Fibroblast of lung (primary cell): ENCODE results near the gene PPP2R2D. TPM values are rescaled to one million over a fixed set of nuclear protein-coding genes. Genes with fewer than 3 reads are reported as not detected.

Source experiments
- DNase-seq, 2 donors: peaks; one replicate each; pipeline versions ENCODE4 v3.0.0 to v3.0.0-alpha.2; 2010; ENCODE audit warnings: low read depth in 2 of 2
- H2AFZ ChIP-seq: 2 replicates; pipeline ENCODE4 v1.5.1; 2012; ENCODE audit warnings: low read length, control low read depth, inconsistent platforms
- H3K27ac ChIP-seq: 2 replicates; pipeline ENCODE4 v1.5.1; 2011; ENCODE audit warnings: low read length, control low read depth; ENCODE audit not compliant: insufficient read depth
- H3K27me3 ChIP-seq: 2 replicates; pipeline ENCODE4 v1.5.1; 2011; ENCODE audit warnings: mild to moderate bottlenecking, low read length; ENCODE audit not compliant: control insufficient read depth, insufficient read depth
- H3K36me3 ChIP-seq: 2 replicates; pipeline ENCODE4 v1.5.1; 2011; ENCODE audit warnings: low read length; ENCODE audit not compliant: control insufficient read depth, insufficient read depth
- H3K4me1 ChIP-seq: 2 replicates; pipeline ENCODE4 v1.5.1; 2011; ENCODE audit warnings: low read length; ENCODE audit not compliant: control insufficient read depth, insufficient read depth; ENCODE audit errors: extremely low read depth
- H3K4me2 ChIP-seq: 2 replicates; pipeline ENCODE4 v1.5.1; 2011; ENCODE audit warnings: low read length, control low read depth; ENCODE audit not compliant: insufficient read depth; ENCODE audit errors: extremely low read depth
- H3K4me3 ChIP-seq, 4 experiments: fragments of 200-600 bp in 1 of 4; sonication (generic) in 1 of 4; replicated peaks in 1 of 4; 2 replicates each; pipeline ENCODE4 v1.5.1; 2011 to 2016; ENCODE audit warnings: low read length in 4 of 4, low read depth in 3 of 4, mild to moderate bottlenecking in 3 of 4, control low read depth in 2 of 4, inconsistent platforms in 1 of 4, mixed read lengths in 1 of 4; ENCODE audit not compliant: insufficient read depth in 1 of 4; ENCODE audit errors: control extremely low read depth in 1 of 4
- H3K79me2 ChIP-seq: 2 replicates; pipeline ENCODE4 v1.5.1; 2012; ENCODE audit warnings: mild to moderate bottlenecking, low read length, inconsistent platforms; ENCODE audit not compliant: control insufficient read depth, insufficient read depth
- H3K9ac ChIP-seq: 2 replicates; pipeline ENCODE4 v1.5.1; 2011; ENCODE audit warnings: mild to moderate bottlenecking, low read length, control low read depth; ENCODE audit not compliant: insufficient read depth
- H3K9me3 ChIP-seq: 2 replicates; pipeline ENCODE4 v1.5.1; 2012; ENCODE audit warnings: low read depth, low read length; ENCODE audit not compliant: control insufficient read depth, insufficient read depth
- H4K20me1 ChIP-seq: 2 replicates; pipeline ENCODE4 v1.5.1; 2011; ENCODE audit warnings: low read length; ENCODE audit not compliant: control insufficient read depth, insufficient read depth; ENCODE audit errors: extremely low read depth
- CTCF ChIP-seq, 2 donors: IDR thresholded peaks in 1 of 2; conservative IDR thresholded peaks in 1 of 2; 1 replicate in 1 of 2; 2 replicates in 1 of 2; pipeline ENCODE4 v1.5.1; 2011 to 2012; ENCODE audit warnings: low read length in 2 of 2, control low read depth in 1 of 2, inconsistent platforms in 1 of 2, low read depth in 1 of 2, mild to moderate bottlenecking in 1 of 2
- EZH2 ChIP-seq: IDR thresholded peaks from 2 replicates; pipeline ENCODE4 v1.5.1; 2012; ENCODE audit warnings: low read length, control low read depth, mild to moderate bottlenecking; ENCODE audit errors: missing control alignments
- polyA plus RNA-seq, 2 donors: library from polyadenylated mRNA; depleted of rRNA in 1 of 2; stranded (reverse) in 1 of 2; unstranded in 1 of 2; fragments of >200 nt; gene quantifications; 2 replicates each; pipeline ENCODE4 v1.2.1, GENCODE V29; 2011 to 2012; ENCODE audit warnings: missing spikeins in 1 of 2
- total RNA-seq: library from RNA; depleted of rRNA; stranded (reverse); fragments of >200 nt; gene quantifications from 2 replicates; pipeline ENCODE4 v1.2.1, GENCODE V29; 2014

PPP2R2D gene
- total and polyA plus RNA-seq, 2 donors (not counting 1 experiment from before 2014, with no cell fraction given), result 23.3 to 25.4 TPM

- H3K4me3 ChIP-seq, result no peak overlapping the region
These were observed 27.7 kb downstream of the PPP2R2D start for GRCh38 chr10:131928248-131929095.

GRCh38 chr10:131929122-131929845 lies 28.5 kb downstream of the PPP2R2D start:
- H3K79me2 ChIP-seq, result peaks cover 80% of the 10 kb centered on the region
- H3K9ac ChIP-seq, result no peak overlapping the region
- H4K20me1 ChIP-seq, result no peaks in the 10 kb centered on the region
- no peaks in the 10 kb centered on the region for H3K36me3 ChIP-seq
- H3K4me2 ChIP-seq, result no peak overlapping the region
- no peak overlapping the region for H2AFZ ChIP-seq
- TF ChIP-seq EZH2 (no peak), CTCF (conservative IDR thresholded peaks at IDR 0.05 in 1 of 2, IDR thresholded peaks at IDR 0.05 in 1 of 2; ENCODE audit: low read depth in 1 of 2, low read length in 2 of 2) (no peak)
- H3K4me1 ChIP-seq, result peaks cover 9% of the 10 kb centered on the region
- no peak overlapping the region for H3K4me3 ChIP-seq
- no peaks in the 10 kb centered on the region for H3K9me3 ChIP-seq
- no peak for DNase-seq
- no peaks in the 10 kb centered on the region for H3K27me3 ChIP-seq
- H3K27ac ChIP-seq, result peak overlapping the region; percentile 51

More at GRCh38 chr10:131928248-131929095, 27.7 kb downstream of the PPP2R2D start:
- Histone ChIP-seq H3K36me3 (no peaks in the 10 kb centered on the region), H3K9me3 (no peaks in the 10 kb centered on the region), H3K27me3 (no peaks in the 10 kb centered on the region), H3K27ac (peak overlapping the region; percentile 51), H4K20me1 (no peaks in the 10 kb centered on the region), H2AFZ (no peak overlapping the region), H3K4me2 (no peak overlapping the region), H3K4me1 (peaks cover 9% of the 10 kb centered on the region), H3K79me2 (peaks cover 81% of the 10 kb centered on the region), H3K9ac (no peak overlapping the region)
- no peak for TF ChIP-seq EZH2
- no peak for TF ChIP-seq CTCF (conservative IDR thresholded peaks at IDR 0.05 in 1 of 2, IDR thresholded peaks at IDR 0.05 in 1 of 2; ENCODE audit: low read depth in 1 of 2, low read length in 2 of 2)
- DNase-seq, result peak in 1 of 2 donors; percentile 51

GRCh38 chr10:131930150-131930549 lies 29.3 kb downstream of the PPP2R2D start:
- DNase-seq, result no peak
- no peak overlapping the region for H2AFZ ChIP-seq
- H3K27ac ChIP-seq, result no peak overlapping the region
- no peaks in the 10 kb centered on the region for H4K20me1 ChIP-seq
- no peak overlapping the region for H3K9ac ChIP-seq
- H3K4me1 ChIP-seq, result peaks cover 9% of the 10 kb centered on the region
- H3K4me2 ChIP-seq, result no peak overlapping the region
- no peaks in the 10 kb centered on the region for H3K36me3 ChIP-seq
- no peaks in the 10 kb centered on the region for H3K9me3 ChIP-seq
- peaks cover 73% of the 10 kb centered on the region for H3K79me2 ChIP-seq
- no peaks in the 10 kb centered on the region for H3K27me3 ChIP-seq
- H3K4me3 ChIP-seq, result no peak overlapping the region
- no peak for TF ChIP-seq EZH2
- TF ChIP-seq CTCF (conservative IDR thresholded peaks at IDR 0.05 in 1 of 2, IDR thresholded peaks at IDR 0.05 in 1 of 2; ENCODE audit: low read depth in 1 of 2, low read length in 2 of 2), result no peak
